Hepatic stellate cell (primary cell): ENCODE data around the gene ENO2.
"Not testable (repeated sequence)": the region's sequence is repeated elsewhere in the genome, so short reads cannot be mapped to it uniquely, and the experiment has no call there.

Experiments
- DNase-seq: peaks from one replicate; pipeline ENCODE4 v3.0.0; 2011; ENCODE audit warnings: low spot score

Gene ENO2

DNA sequence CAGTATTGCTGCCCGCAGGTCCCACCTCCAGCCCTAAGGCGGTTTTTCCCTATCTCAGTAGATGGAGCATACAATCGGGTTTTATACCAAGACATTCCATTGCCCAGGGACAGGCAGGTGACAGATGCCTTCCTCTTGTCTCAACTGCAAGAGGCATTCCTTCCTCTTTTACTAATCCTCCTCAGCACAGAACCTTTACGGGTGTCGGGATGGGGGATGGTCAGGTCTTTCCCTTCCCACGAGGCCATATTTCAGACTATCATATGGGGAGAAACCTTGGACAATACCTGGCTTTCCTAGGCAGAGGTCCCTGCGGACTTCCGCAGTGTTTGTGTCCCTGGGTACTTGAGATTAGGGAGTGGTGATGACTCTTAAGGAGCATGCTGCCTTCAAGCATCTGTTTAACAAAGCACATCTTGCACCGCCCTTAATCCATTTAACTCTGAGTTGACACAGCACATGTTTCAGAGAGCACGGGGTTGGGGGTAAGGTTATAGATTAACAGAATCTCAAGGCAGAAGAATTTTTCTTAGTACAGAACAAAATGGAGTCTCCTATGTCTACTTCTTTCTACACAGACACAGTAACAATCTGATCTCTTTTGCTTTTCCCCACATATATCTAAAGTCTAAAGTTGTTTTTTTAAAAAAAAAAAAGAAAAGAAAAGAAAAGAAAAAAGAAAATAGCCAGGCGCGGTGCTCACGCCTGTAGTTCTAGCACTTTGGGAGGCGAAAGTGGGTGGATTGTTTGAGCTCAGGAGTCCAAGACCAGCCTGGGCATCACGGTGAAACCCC lies 28.0 kb upstream of the ENO2 start:
- DNase-seq = not testable (repeated sequence)

DNA sequence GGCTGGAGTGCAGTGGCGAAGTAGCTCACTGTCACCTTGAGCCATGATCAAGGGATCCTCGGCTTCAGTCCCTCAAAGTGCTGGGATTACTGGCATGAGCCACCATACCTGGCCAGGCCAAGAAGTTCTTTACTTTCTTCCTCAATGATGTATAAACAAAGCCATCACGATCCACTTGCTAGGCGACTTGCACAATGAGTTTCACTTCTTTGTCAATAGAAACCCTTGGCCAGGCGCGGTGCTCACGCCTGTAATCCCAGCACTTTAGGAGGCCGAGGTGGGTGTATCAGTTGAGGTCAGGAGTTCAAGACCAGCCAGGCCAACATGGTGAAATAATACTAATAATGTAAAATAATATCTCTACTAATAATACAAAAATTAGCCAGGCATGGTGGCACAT lies 26.9 kb upstream of the ENO2 start:
- DNase-seq = no peak

DNA sequence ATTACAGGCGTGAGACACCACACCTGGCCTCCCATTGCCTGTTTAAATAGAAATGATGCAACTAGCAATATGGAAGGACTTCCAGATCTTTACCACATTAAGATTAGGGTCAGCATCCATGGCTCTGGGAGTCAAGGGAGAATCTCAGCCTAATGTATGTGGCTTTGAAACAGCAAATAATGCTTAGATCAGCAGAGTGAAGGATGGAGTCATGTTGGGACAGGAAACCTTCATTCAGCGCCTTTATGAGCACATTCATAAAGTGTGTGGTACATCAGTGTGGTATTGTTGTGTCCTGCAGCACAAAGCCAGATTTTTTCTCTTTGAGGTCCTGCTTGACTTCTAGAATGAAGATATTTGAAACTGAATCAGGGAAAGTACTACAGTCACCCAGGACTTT lies 26.0 kb upstream of the ENO2 start:
- no peak for DNase-seq

DNA sequence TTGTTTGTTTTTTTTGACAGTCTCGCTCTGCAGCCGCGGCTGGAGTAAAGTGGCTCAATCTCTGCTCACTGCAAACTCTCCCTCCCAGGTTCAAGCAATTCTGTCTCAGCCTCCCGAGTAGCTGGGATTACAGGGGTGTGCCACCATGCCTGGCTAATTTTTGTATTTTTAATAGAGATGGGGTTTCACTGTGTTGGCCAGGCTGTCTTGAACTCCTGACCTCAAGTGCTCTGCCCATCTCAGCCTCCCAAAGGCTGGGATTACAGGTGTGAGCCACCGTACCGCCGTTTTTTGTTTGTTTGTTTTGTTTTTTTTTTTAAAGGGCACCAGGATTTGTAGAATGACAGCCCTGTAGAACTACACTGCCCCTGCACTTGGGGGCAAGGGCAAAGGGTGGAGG lies 25.6 kb upstream of the ENO2 start:
- DNase-seq = not testable (repeated sequence)

DNA sequence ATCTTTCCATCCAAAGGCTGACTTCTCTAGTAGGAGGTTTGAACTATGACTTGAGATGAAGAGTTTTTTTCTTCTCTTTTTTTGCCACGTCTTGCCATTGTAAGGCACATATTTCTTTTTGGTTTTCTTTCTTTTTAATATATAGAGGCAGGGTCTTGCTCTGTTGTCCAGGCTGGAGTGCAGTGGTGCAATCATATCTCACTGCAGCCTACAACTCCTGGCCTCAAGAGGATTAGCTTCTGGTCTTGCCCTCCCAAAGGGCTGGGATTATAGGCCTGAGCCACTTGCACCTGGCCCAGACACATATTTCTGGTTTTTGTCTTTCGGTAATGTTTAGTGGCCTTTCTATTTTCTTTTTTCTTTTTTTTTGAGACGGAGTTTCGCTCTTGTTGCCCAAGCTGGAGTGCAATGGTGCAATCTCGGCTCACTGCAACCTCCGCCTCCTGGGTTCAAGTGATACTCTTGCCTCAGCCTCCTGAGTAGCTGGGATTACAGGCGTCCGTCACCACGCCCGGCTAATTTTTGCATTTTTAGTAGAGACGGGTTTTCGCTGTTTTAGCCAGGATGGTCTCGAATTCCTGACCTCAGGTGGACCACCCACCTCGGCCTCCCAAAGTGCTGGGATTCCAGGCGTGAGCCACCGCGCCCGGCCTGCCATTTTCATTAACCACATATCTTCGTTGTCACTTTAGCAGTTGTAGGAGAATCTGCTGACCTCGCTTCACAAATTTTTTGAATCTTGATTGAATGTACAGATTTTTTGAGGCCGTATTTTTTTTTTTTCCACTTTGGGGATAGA lies 24.4 kb upstream of the ENO2 start:
- not testable (repeated sequence) for DNase-seq

DNA sequence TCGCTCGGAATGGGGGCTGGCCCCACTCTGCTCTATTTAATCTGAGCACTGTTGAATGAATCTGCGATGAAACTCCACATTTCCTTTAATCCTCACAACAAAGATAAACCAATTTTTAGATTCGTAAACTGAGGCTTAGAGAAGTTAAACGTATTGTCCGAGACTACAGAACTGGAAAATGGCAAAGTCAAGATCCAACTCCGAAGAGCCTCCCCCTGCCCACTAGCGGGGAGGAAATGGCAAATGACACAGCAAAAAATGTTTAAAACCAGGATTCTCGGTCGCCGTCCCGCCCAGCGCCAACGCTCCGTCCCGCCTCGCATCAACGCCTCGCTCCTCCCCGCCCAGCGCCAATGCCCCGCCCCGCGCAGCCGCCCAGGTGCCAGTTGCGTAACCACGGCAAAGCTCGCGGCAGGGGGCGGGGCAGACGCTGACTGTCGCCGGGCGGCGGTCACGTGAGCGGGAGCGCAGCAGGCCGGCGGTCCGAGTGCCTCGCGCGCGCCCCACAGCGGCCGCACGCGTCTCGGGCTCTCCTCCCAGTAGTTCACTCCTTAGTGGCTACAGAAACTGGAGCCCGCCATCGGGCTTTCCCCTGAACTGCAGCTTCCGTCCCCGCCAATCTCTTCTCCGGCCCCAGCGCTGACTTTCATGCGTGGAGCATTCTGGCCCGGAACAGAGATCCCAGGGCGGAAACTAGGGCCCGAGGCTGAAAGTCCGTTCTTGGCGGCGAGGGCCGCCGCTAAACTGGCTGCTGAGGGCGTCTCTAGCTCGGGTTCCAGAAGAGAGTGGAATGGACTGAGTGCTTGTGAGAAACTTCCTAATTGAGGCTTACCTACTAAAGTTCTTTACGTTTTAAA lies 23.4 kb upstream of the ENO2 start:
- DNase-seq = peak; percentile 94

DNA sequence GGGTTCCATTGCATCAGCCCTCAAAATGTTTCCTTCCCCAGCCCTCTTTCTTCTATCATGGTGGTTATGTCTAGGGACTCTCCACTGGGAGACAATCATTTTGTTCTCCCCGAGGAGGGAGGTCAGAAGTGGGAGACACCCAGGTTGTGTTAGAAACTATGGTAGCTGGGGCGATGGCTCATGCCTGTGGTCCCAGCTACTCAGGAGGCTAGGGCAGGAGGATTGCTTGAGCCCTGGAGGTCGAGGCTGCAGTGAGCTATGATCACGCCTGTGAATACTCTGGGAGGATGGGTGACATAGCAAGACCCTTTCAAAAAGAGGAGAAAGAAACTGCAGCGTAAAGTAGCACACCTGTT lies 22.8 kb upstream of the ENO2 start:
- no peak for DNase-seq

DNA sequence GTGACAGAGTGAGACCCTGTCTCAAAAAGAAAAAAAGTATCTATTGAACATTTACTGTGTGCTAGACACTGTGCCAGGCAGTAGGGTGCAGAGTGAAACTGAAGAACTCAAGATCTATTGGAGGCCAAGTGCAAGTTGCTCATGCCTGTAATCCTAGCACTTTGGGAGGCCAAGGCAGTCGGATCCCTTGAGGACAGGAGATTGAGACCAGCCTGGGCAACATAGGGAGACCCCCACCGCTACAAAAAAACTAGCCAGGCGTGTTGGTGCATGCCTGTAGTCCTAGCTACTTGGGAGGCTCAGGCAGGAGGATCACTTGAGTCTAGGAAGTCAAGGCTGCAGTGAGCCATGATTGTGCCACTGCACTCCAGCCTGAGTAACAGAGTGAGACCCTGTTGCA lies 21.7 kb upstream of the ENO2 start:
- DNase-seq = not testable (repeated sequence)

DNA sequence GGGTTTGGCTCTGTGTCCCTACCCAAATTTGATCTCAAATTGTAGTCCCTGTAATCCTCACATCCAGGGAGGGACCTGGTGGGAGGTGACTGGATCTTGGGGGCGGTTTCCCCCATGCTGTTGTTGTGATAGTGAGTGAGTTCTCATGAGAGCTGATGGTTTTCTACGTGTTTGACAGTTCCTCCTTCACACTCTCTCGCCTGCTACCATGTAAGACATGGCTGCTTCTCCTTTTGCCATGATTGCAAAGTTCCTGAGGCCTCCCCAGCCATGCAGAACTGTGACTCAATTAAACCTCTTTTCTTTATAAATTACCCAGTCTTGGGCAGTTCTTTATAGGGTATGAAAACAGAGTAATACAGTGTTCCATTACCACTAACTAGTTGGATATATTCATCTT lies 20.1 kb upstream of the ENO2 start:
- DNase-seq = no peak

DNA sequence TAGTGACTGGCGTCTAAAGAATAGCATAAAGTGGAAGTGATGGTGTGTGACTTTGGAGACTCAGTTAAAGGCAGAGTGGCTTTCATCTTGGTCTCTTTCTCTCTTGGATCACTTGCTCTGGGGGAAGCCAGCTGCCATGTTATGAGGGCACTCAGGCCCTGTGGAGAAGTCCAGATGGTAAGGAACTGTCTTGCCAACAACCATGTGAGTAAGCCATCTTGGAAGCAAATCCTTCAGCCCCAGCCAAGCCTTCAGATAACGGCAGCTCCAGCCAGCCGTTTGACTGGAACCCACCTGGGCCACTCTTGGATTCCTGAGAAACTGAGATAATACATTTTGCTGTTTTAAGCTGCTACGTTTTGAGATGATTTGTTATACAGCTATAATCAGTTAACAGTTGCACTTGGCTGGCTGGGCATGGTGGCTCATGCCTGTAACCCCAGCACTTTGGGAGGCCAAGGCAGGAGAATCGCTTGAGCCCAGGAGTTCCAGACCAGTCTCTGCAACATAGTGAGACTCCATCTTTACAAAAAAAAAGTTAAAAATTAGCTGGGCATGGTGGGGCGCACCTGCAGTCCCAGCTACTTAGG lies 17.4 kb upstream of the ENO2 start:
- DNase-seq = no peak

DNA sequence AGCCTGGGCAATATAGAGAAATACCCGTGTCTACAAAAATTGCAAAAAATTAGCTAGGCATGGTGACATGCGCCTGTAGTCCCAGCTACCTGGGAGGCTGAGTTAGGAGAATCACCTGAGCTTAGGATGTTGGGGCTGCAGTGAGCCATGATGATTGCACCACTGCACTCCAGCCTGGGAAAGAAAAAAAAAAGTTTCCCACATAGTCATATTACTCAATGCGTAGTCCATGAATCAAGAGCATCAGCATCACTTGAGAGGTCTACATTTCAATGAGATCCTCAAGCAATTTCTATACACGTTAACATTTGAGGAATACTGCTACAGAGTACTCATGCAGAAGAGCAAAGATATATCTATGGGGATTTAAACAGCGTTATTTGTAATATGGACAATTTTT lies 15.0 kb upstream of the ENO2 start:
- no peak for DNase-seq

DNA sequence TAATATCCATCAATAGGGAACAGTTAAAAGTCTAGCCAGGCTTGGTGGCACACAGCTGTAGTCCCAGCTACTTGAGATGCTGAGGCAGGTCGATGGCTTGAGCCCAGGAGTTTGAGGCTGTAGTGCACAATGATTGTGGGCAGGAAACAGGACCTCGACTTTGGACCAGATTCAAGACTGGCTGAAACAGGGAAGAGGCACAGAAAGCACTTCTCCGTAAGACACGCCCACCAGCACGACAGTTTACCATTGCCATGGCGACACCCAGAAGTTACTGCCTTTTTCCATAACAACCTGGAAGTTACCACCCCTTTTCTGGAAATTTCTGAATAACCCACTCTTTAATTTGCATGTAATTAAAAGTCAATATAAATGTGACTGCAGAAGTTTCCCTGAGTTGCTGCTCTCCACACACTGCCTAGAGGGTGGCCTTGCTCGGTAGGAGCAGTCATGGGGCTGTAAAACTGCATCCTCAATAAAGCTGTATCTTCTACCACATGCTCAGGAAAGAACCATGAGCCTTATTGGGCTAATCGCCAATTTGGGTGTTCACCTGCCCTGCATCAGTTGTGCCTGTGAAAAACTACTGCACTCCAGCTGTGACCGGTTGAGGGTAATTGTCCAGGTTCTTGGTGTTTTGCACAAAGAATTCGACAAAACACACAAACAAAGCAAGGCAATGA lies 14.4 kb upstream of the ENO2 start:
- DNase-seq = peak; percentile 28

DNA sequence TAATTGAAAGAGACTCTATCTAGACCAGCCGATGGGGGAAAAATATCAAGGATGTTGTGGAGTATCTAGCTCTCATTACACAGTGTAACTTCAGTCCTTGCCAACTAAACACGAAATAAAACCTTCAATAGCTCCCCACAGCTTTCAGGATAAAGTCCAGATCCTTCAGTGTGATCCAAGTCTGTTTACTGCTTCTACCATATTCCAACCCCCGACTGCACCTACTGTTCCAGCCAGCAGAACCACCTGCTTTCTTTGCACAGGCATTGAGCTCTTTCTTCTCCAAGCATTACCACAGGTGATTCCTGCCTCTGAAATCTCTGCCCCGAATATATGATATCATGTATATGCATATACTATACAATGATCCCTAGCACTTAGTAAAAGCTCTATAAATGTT lies 11.9 kb upstream of the ENO2 start:
- DNase-seq = no peak

DNA sequence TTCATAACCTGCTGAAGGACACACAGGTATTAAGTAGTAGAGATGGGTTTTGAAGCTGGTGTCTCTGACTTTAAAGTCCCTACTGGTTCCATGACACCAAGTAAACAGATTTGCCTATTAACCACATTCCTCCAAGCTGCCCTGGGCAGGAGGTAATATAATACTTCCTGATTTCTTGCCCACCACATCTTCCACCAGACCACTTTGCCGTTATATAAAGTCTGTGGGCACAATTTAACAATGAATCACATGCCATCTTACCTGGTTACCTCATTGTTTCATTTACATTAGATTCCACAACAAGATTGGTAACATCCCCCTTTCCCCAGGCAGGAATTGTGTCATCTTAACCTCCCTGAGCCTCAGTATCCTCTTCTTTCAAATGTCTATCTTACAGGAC lies 10.7 kb upstream of the ENO2 start:
- DNase-seq = no peak

DNA sequence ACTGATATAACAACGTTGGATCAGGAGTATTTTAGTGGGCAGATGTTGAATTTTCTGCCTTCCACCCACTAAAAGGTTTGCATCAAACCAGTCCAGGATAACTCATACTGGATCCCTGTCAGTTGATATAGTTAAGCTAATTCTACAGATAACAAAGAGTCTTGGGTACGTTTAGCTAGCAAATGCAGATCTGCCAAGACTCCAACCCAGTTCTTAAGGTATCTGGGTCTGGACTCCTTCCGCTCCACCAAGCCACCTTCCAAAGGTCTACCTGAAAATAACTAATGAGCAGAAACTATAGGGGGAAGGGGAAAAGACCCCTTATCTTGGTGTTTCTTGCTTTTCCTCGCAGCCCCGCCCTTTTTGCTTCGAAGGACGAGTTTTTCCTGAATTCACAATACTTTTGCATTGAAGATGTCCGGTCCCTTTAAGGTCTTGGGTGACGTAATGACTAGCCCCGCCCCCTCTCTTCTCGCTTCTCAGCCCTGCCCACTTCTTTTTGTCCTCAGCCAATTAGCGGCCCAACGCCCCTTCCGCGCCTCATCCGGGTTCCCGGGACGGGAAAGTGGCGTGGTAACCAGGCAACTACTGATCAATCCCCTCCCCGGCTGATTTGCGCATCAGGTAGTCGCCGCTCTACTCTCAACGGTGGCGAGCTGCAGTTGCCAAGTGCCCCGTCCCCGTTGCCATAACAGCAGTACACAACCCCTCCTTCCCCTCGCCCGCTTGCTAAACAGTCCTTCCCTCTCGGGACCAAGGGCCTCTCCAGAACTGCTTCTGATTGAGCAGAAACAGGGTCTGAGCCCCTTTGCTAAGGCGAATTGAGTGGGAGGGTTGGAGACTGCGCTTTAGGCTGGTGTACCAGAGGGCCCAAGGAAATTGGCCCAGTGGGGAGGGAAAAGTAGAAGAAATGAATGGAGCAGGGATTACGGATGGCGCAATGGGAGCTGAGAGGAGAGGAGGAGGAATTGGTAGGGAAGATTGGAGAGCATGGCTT lies 9.8 kb upstream of the ENO2 start, which contains the start of gene LRRC23:
TSS of gene LRRC23 (plus strand) at position 543 of the 997 bp plus-strand sequence. CDS start 812 bp downstream, outside the sequence.
- peak; percentile 91 for DNase-seq

DNA sequence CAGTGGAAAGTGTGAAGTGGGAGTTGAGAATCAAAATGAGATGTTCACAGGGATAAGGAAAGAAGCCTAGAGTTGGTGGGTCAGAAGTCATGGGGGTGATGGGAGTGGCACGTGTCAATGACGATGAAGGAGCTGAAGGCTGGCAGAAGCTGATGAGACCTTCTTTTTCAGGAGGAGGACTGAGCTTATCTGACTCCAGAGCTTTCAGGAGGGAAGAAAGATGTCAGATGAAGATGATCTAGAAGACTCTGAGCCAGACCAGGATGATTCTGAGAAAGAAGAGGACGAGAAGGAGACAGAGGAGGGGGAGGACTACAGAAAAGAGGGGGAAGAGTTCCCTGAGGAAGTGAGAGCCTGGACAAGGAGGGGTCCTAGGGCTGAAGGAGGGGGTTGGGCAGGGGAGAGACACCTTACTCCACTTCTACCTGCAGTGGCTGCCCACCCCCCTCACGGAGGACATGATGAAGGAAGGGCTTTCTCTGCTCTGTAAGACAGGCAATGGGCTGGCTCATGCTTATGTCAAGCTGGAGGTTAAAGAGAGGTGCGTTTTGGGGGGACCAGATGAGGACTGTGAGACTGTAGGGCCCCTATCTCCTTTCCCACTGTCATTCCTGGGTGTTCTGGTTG lies 8.9 kb upstream of the ENO2 start:
- DNase-seq = no peak

DNA sequence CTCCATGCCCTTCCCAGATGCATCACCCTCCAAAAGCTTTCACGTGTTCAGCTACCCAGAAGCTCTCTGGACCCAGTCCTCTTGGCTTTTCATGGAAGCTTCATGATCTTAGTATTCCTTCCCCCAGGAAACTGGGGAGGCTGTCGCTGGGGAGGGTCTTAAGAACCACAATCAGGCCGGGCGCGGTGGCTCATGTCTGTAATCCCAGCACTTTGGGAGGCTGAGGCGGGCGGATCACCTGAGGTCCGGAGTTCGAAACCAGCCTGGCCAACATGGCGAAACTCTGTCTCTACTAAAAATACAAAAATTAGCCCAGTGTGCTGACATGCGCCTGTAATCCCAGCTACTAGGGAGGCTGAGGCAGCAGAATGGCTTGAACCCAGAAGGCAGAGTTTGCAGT lies 6.2 kb upstream of the ENO2 start:
- not testable (repeated sequence) for DNase-seq

DNA sequence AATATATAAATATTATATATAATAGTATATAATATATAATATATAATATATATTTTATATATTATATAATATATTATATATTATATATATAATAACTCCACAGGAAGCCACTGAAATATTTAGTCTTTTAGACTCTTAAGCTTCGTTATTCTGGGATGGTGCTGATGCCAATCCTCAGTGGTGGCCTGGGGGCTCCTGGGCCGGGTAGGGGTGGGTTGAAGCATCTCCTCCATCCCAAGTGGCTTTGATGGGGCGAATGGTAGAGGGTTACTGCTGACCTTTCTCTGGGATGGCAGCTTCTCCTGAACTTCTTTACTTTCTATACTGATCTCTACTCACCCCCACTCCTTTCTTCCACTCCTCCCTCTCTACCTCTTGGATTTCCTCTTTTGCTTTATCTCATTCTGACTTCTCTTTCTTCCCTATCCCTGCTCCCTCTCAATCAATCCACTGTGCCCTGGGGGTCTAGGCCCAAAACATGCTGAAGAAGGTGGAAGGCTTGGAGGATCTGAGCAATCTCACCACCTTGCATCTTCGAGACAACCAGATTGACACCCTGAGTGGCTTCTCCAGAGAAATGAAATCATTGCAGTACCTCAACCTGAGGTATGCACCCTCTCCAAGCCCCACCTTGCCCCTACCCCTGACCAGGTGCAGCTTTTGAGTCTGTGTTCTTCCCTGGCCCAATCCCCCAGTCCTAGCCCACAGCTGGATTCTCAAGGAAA lies 4.8 kb upstream of the ENO2 start:
- no peak for DNase-seq
